Breast epithelium (tissue), 4 donors: ENCODE results near the gene ARRDC2. TPM values are rescaled to one million over a fixed set of nuclear protein-coding genes. Genes with fewer than 3 reads are reported as not detected.
"Not testable (repeated sequence)": the region's sequence is repeated elsewhere in the genome, so short reads cannot be mapped to it uniquely, and the experiment has no call there.

Experiments used
- DNase-seq, 2 donors: peaks; one replicate each; pipeline ENCODE4 v3.0.0-alpha.2; 2019; ENCODE audit warnings: low spot score in 2 of 2
- H3K27ac ChIP-seq, 2 donors: fragments of 200-600 bp; sonication (generic) in 1 of 2; one replicate each; pipeline ENCODE4 v1.5.1; 2016 to 2019; ENCODE audit warnings: mild to moderate bottlenecking in 1 of 2
- H3K27me3 ChIP-seq, 2 donors: fragments of 200-600 bp; sonication (generic) in 1 of 2; one replicate each; pipeline versions ENCODE4 v1.5.1 to v1.6.0; 2017 to 2019; ENCODE audit warnings: control low read depth in 1 of 2, mild to moderate bottlenecking in 1 of 2
- H3K36me3 ChIP-seq: fragments of 200-600 bp; one replicate; pipeline ENCODE4 v1.5.1; 2019
- H3K4me1 ChIP-seq, 2 donors: fragments of 200-600 bp; sonication (generic); one replicate each; pipeline ENCODE4 v1.5.1; 2016 to 2019; ENCODE audit warnings: control low read depth in 1 of 2
- H3K4me3 ChIP-seq, 3 donors: fragments of 200-600 bp; sonication (generic); 1 replicate in 2 of 3; 2 replicates in 1 of 3; pipeline ENCODE4 v1.5.1; 2016 to 2019; ENCODE audit warnings: mild to moderate bottlenecking in 3 of 3, moderate library complexity in 2 of 3
- H3K9me3 ChIP-seq, 2 donors: fragments of 200-600 bp; sonication (generic) in 1 of 2; one replicate each; pipeline ENCODE4 v1.5.1; 2016 to 2019; ENCODE audit warnings: control low read depth in 1 of 2
- CTCF ChIP-seq, 3 donors: fragments of 450-650 bp; IDR thresholded peaks; one replicate each; pipeline ENCODE4 v1.5.1; 2016 to 2017; ENCODE audit warnings: antibody characterized with exemption in 3 of 3, mild to moderate bottlenecking in 3 of 3, moderate library complexity in 3 of 3
- POLR2A ChIP-seq: fragments of 450-650 bp; IDR thresholded peaks from one replicate; pipeline ENCODE4 v1.6.1; 2016; ENCODE audit warnings: antibody characterized with exemption, mild to moderate bottlenecking, moderate library complexity
- POLR2AphosphoS5 ChIP-seq, 3 donors: sonication (generic); formaldehyde crosslinking; IDR thresholded peaks; one replicate each; pipeline ENCODE4 v1.6.1; 2017; ENCODE audit warnings: antibody characterized with exemption in 3 of 3
- intact Hi-C: fragments of 100-400 bp; cut with DNase I; formaldehyde crosslinking; loops from one replicate; pipeline ENCODE4 v1.15.1; 2023; ENCODE audit warnings: low total_unique reads
- total RNA-seq, 3 donors: library from RNA; depleted of rRNA; stranded (reverse); fragments of >200 nt; gene quantifications; one replicate each; pipeline ENCODE4 v1.1.0, GENCODE V29; 2016

ARRDC2 gene
- total RNA-seq, 3 donors from 2014 or later, result 49.4 to 89.3 (median 53.4) TPM

- no peaks in the 10 kb centered on the region for H3K4me1 ChIP-seq
- DNase-seq, result no peak
- no peaks in the 10 kb centered on the region for H3K27me3 ChIP-seq
- no peaks in the 10 kb centered on the region for H3K9me3 ChIP-seq
- intact Hi-C loops, result no loop called here
- no peak overlapping the region for H3K27ac ChIP-seq
- H3K36me3 ChIP-seq, result no peaks in the 10 kb centered on the region
- no peak overlapping the region for H3K4me3 ChIP-seq
- TF ChIP-seq POLR2AphosphoS5 (IDR thresholded peaks at IDR 0.05), result no peak
- no peak for TF ChIP-seq POLR2A
- no peak for TF ChIP-seq CTCF (IDR thresholded peaks at IDR 0.05)
These were observed 30.5 kb upstream of the ARRDC2 start for GRCh38 chr19:17977488-17977887.

DNA sequence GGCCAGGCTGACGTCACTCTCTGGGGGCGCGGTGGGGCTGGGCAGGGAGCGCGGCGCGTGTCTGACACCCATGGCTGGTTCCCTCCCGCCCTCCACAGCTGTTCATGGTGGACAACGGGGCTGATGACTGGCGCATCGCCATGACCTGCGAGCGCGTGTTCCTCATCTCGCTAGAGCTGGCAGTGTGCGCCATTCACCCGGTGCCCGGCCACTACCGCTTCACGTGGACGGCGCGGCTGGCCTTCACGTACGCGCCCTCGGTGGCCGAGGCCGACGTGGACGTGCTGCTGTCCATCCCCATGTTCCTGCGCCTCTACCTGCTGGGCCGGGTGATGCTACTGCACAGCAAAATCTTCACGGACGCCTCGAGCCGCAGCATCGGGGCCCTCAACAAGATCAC is 26.4 kb upstream of the ARRDC2 start:
- intact Hi-C loops, result no loop called here
- no peaks in the 10 kb centered on the region for H3K27me3 ChIP-seq
- no peaks in the 10 kb centered on the region for H3K4me1 ChIP-seq
- no peak for DNase-seq
- H3K9me3 ChIP-seq, result no peaks in the 10 kb centered on the region
- TF ChIP-seq CTCF (IDR thresholded peaks at IDR 0.05) (no peak), POLR2A (no peak)
- no peak overlapping the region for H3K27ac ChIP-seq
- no peaks in the 10 kb centered on the region for H3K36me3 ChIP-seq
- no peak overlapping the region for H3K4me3 ChIP-seq

- H3K27ac ChIP-seq, result no peak overlapping the region
- intact Hi-C loops, result no loop called here
- DNase-seq, result no peak
- H3K4me1 ChIP-seq, result no peaks in the 10 kb centered on the region
- TF ChIP-seq POLR2AphosphoS5 (IDR thresholded peaks at IDR 0.05), result no peak
- TF ChIP-seq POLR2A, result no peak
- TF ChIP-seq CTCF (IDR thresholded peaks at IDR 0.05), result no peak
- no peaks in the 10 kb centered on the region for H3K36me3 ChIP-seq
- no peak overlapping the region for H3K4me3 ChIP-seq
- H3K27me3 ChIP-seq, result no peaks in the 10 kb centered on the region
- H3K9me3 ChIP-seq, result no peaks in the 10 kb centered on the region
These were observed 25.5 kb upstream of the ARRDC2 start for GRCh38 chr19:17982430-17982829.

DNA sequence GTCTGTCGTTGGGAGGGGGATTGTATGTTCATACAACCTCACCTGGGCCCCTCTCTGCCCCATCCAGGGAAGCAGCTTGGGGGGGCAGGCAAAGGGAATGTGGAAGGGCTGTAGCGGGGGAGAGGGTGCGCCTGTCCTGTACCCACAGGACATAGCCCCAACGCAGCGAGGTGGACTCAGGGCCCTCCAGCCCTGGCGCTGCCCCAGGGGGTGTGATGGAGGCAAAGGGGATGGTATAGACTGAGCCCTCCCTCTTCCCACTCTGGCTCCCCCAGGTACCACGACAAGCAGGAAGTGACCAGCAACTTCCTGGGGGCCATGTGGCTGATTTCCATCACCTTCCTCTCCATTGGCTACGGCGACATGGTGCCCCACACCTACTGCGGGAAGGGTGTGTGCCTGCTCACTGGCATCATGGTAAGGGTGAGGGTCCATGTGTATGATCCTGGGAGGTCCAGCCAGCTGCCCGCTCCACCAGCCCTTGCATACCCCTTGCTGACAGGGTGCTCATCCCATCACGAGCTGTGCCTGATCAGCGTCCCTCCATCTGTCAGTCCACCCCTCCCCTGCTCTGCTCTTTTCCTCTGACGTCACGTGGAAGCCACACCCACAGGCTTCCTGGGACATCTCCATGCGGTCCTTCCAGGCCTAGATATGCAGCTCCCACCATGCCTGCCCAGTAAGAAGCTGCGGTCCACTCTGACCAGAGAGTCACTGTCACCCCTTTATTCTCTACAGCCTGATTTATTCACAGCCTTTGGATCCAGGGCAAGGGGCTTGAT is 22.7 kb upstream of the ARRDC2 start:
- Histone ChIP-seq H3K27ac (no peak overlapping the region), H3K36me3 (no peaks in the 10 kb centered on the region), H3K27me3 (no peaks in the 10 kb centered on the region), H3K4me3 (no peak overlapping the region), H3K9me3 (no peaks in the 10 kb centered on the region), H3K4me1 (no peaks in the 10 kb centered on the region)
- TF ChIP-seq CTCF (IDR thresholded peaks at IDR 0.05), result no peak
- TF ChIP-seq POLR2A, result no peak
- no peak for TF ChIP-seq POLR2AphosphoS5 (IDR thresholded peaks at IDR 0.05)
- intact Hi-C loops, result no loop called here
- DNase-seq, result no peak

DNA sequence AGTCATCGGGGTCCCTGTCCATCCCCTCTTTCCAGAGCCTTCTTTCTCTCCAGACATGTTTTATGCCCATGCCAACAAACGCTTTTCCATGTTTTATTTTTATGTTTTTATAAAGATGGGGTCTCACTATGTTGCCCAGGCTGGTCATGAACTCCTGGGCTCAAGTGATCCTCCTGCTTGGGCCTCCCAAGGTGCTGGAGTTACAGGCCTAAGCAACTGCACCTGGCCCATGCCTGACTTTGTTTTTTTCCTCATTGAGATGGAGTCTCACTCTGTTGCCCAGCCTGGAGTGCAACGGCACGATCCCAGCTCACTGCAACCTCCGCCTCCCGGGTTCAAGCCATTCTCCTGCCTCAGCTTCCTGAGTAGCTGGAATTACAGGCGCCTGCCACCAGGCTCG is 21.4 kb upstream of the ARRDC2 start:
- H3K36me3 ChIP-seq, DNase-seq, H3K27me3 ChIP-seq, H3K4me3 ChIP-seq, H3K27ac ChIP-seq, intact Hi-C loops, H3K4me1 ChIP-seq, H3K9me3 ChIP-seq: not testable (repeated sequence)
